ENCODE measurements around the gene SUMO4. TPM values are rescaled to one million over a fixed set of nuclear protein-coding genes. Genes with fewer than 3 reads are reported as not detected.

SUMO4 gene
- total RNA-seq, 3 donors from 2014 or later: 1.7 to 3.6 (median 2.7) TPM

GRCh38 chr6:149419696-149420404 is 19.8 kb downstream of the SUMO4 start:
- H3K36me3 ChIP-seq (ENCODE audit: low read depth): no peaks in the 10 kb centered on the region
- no peak for ATAC-seq
- no peak for DNase-seq
- peaks cover 8% of the 10 kb centered on the region for H3K4me1 ChIP-seq (ENCODE audit: low read depth)
- TF ChIP-seq, protein P1, sequence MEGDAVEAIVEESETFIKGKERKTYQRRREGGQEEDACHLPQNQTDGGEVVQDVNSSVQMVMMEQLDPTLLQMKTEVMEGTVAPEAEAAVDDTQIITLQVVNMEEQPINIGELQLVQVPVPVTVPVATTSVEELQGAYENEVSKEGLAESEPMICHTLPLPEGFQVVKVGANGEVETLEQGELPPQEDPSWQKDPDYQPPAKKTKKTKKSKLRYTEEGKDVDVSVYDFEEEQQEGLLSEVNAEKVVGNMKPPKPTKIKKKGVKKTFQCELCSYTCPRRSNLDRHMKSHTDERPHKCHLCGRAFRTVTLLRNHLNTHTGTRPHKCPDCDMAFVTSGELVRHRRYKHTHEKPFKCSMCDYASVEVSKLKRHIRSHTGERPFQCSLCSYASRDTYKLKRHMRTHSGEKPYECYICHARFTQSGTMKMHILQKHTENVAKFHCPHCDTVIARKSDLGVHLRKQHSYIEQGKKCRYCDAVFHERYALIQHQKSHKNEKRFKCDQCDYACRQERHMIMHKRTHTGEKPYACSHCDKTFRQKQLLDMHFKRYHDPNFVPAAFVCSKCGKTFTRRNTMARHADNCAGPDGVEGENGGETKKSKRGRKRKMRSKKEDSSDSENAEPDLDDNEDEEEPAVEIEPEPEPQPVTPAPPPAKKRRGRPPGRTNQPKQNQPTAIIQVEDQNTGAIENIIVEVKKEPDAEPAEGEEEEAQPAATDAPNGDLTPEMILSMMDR (IDR thresholded peaks at IDR 0.05): no peak
- intact Hi-C loops (cut with DNase I, micrococcal nuclease): no loop called here
- no peak overlapping the region for H3K4me3 ChIP-seq
- no peaks in the 10 kb centered on the region for H3K9me3 ChIP-seq

- ATAC-seq: no peak
- H3K4me3 ChIP-seq: no peak overlapping the region
- no peaks in the 10 kb centered on the region for H3K9me3 ChIP-seq
- H3K4me1 ChIP-seq (ENCODE audit: low read depth): peaks cover 3% of the 10 kb centered on the region
- intact Hi-C loops (cut with DNase I, micrococcal nuclease): no loop called here
- no peak for DNase-seq
- no peaks in the 10 kb centered on the region for H3K36me3 ChIP-seq (ENCODE audit: low read depth)
- TF ChIP-seq, protein P1 (IDR thresholded peaks at IDR 0.05): no peak
These were observed 21.1 kb downstream of the SUMO4 start for GRCh38 chr6:149421132-149421531.

DNA sequence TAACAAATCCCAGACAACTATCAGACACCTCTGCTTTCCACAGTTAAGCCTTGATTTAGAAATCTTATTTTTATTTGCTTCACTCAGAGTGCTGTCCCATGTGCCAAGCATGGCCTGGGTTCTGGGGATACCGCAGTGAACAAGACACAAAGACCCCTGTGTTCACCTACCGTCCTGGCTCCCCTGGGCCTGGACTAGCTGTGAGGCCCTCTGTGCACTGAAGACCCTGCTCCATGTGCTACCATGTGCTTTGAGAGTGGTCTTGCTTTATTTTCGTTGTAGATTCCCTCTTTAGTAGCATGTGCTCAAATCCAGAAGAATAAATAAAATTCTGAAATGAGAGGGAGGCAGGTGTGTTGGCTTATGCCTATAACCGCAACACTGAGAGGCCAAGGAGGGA is 22.5 kb downstream of the SUMO4 start:
- ATAC-seq (no peak), DNase-seq (no peak)
- Histone ChIP-seq H3K4me1 (ENCODE audit: low read depth) (peaks cover 3% of the 10 kb centered on the region), H3K36me3 (ENCODE audit: low read depth) (no peaks in the 10 kb centered on the region), H3K9me3 (no peaks in the 10 kb centered on the region), H3K4me3 (no peak overlapping the region)
- intact Hi-C loops (cut with DNase I, micrococcal nuclease): no loop called here
- TF ChIP-seq, protein P1 (IDR thresholded peaks at IDR 0.05): no peak

- Histone ChIP-seq H3K9me3 (no peaks in the 10 kb centered on the region), H3K4me1 (ENCODE audit: low read depth) (peaks cover 3% of the 10 kb centered on the region), H3K4me3 (no peak overlapping the region), H3K36me3 (ENCODE audit: low read depth) (no peaks in the 10 kb centered on the region)
- intact Hi-C loops (cut with DNase I, micrococcal nuclease): no loop called here
- ATAC-seq (no peak), DNase-seq (no peak)
- TF ChIP-seq, protein P1 (IDR thresholded peaks at IDR 0.05): no peak
These were observed 23.9 kb downstream of the SUMO4 start for GRCh38 chr6:149423964-149424440.

GRCh38 chr6:149425224-149425623 is 25.2 kb downstream of the SUMO4 start:
- ATAC-seq: no peak

More at GRCh38 chr6:149425224-149425623, 25.2 kb downstream of the SUMO4 start:
- TF ChIP-seq, protein P1 (IDR thresholded peaks at IDR 0.05): no peak
- no peaks in the 10 kb centered on the region for H3K9me3 ChIP-seq
- H3K4me3 ChIP-seq: no peak overlapping the region
- DNase-seq: no peak
- intact Hi-C loops (cut with DNase I, micrococcal nuclease): no loop called here
- no peaks in the 10 kb centered on the region for H3K36me3 ChIP-seq (ENCODE audit: low read depth)
- H3K4me1 ChIP-seq (ENCODE audit: low read depth): peaks cover 3% of the 10 kb centered on the region
